ENCODE results near the gene OR8K1.

Gene OR8K1

GRCh38 chr11:56345739-56346138, at the start of gene OR8K1:
Gene OR8K1, plus strand, starts transcription at chr11:56346039. Its CDS starts 0 bp downstream, at chr11:56346039.
- no peak for DNase-seq (ENCODE audit: low read depth in 1 of 2, low spot score in 1 of 2)

GRCh38 chr11:56296898-56297297, 48.9 kb upstream of the OR8K1 start:
- DNase-seq (ENCODE audit: low read depth in 1 of 2, low spot score in 1 of 2) = no peak

- DNase-seq (ENCODE audit: low read depth in 1 of 2, low spot score in 1 of 2) = no peak
Observed at GRCh38 chr11:56307836-56308235, 38.0 kb upstream of the OR8K1 start.

GRCh38 chr11:56314844-56315243, 31.0 kb upstream of the OR8K1 start, which contains the start of gene OR8K3:
Gene OR8K3, plus strand, starts transcription at chr11:56315144. Its CDS starts 3,163 bp downstream, at chr11:56318307.
- no peak for DNase-seq (ENCODE audit: low read depth in 1 of 2, low spot score in 1 of 2)

- DNase-seq (ENCODE audit: low read depth in 1 of 2, low spot score in 1 of 2) = no peak
Observed at GRCh38 chr11:56331861-56332491, 13.9 kb upstream of the OR8K1 start.

GRCh38 chr11:56333156-56333555, 12.7 kb upstream of the OR8K1 start:
- no peak for DNase-seq (ENCODE audit: low read depth in 1 of 2, low spot score in 1 of 2)

GRCh38 chr11:56340289-56340688, 5.5 kb upstream of the OR8K1 start:
- DNase-seq (ENCODE audit: low read depth in 1 of 2, low spot score in 1 of 2) = no peak

- no peak for DNase-seq (ENCODE audit: low read depth in 1 of 2, low spot score in 1 of 2)
Observed at GRCh38 chr11:56353991-56354390, 8.2 kb downstream of the OR8K1 start, which contains the start of gene OR8J1. Gene OR8J1, plus strand, starts transcription at chr11:56354291. Its CDS starts 5,956 bp downstream, at chr11:56360247.

- no peak for DNase-seq (ENCODE audit: low read depth in 1 of 2, low spot score in 1 of 2)
Observed at GRCh38 chr11:56375324-56375723, 29.5 kb downstream of the OR8K1 start, which contains the start of gene OR8U1. Gene OR8U1, plus strand, starts transcription at chr11:56375624. Its CDS starts 0 bp downstream, at chr11:56375624.

- no peak for DNase-seq (ENCODE audit: low read depth in 1 of 2, low spot score in 1 of 2)
Observed at GRCh38 chr11:56380120-56380519, 34.3 kb downstream of the OR8K1 start.

- DNase-seq (ENCODE audit: low read depth in 1 of 2, low spot score in 1 of 2) = no peak
Observed at GRCh38 chr11:56394381-56394780, 48.5 kb downstream of the OR8K1 start.

GRCh38 chr11:56396047-56396446, 50.2 kb downstream of the OR8K1 start:
- DNase-seq (ENCODE audit: low read depth in 1 of 2, low spot score in 1 of 2) = no peak
